GM18873 (cell line): ENCODE data around the gene CCDC78.
"Not testable (repeated sequence)": the region's sequence is repeated elsewhere in the genome, so short reads cannot be mapped to it uniquely, and the experiment has no call there.

Experiments
- ATAC-seq: cut with Tn5 transposase; IDR thresholded peaks from one replicate; pipeline ENCODE4 v1.9.1; 2021; ENCODE audit warnings: mild to moderate bottlenecking, moderate library complexity, moderate number of reproducible peaks; ENCODE audit not compliant: unreplicated experiment, low FRiP score

The CCDC78 gene

DNA sequence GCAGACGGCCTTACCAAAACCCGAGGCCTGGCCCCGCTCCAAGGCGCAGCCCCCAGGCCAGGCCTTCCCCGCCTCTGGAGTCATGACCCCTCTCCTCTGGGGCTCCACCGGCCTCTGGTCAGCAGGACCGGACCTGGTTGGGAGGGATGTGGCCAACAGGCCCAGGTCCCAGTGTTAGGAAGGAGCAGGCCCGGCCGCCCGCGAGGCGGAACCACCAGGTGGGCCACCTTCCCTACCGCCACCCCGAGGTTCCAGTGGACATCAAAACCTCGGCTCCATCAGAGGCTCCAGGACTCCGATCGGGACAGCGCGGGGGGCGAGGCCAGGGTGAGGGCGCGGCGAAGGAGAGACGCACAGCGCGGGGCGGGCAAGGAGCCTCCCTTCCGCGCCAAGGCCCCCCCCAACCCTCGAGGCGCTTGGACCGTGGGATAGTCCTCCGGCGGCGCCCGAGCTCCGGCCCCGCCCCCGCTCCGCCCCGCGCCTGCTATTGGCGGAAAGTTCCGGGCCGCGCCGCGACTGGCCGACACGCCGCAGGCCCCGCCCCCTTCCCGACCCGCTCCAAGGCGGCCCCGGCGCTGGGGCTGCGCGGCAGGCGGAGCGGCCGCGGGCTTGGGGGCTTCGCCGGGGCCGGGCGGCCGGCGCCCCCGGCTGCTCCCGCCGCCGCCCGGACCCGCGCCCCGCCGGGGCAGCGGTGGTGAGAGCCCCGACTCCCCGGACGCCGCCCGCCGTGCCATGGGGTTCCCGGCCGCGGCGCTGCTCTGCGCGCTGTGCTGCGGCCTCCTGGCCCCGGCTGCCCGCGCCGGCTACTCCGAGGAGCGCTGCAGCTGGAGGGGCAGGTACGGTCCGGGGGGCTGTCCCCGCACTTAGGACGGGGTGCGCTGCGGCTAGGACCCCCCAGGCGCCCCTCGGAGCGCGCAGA lies 11.4 kb downstream of the CCDC78 start, which contains the start of gene METRN:
Gene METRN, plus strand, starts transcription at position 561 of the 919 bp plus-strand sequence. Its CDS starts 172 bp downstream, at position 733.
- no peak for ATAC-seq

DNA sequence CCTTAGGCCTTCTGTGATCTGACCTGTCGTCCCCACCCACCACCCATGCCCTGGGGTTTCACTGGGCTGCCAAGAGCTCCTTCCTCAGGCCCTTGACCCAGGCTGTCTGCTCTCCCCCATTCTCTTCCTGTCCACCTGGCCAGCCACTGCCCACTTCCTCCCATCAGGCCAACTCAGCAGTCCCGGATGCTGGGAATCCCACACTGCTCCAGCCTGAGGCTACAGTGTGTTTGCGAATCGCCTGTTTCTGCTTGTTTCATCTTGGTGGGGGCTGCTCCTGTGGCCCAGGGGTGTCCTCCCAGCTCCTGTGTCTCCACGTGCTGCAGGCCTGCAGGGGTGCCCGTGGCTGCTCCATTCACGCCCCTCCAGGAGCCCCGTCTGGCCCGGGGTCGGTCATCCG lies 12.2 kb downstream of the CCDC78 start:
- no peak for ATAC-seq

DNA sequence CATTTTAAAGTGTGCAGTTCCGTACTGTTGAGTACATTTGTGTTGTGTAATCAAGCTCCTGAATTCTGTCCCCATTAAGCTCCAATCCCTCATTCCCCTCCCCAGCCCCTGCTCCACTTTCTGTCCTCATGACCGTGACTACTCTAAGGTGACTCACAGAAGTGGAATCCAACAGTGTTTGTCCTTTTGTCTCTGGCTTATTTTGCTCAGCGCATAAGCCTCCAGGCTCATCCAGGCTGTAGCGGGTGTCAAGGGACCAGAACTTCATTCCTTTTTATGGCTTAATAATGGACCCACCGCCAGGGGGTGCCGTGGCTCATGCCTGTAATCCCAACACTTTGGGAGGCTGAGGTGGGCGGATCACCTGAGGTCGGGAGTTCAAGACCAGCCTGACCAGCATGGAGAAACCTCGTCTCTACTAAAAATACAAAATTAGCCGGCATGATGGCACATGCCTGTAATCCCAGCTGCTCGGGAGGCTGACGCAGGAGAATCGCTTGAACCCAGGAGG lies 13.4 kb downstream of the CCDC78 start:
- not testable (repeated sequence) for ATAC-seq

DNA sequence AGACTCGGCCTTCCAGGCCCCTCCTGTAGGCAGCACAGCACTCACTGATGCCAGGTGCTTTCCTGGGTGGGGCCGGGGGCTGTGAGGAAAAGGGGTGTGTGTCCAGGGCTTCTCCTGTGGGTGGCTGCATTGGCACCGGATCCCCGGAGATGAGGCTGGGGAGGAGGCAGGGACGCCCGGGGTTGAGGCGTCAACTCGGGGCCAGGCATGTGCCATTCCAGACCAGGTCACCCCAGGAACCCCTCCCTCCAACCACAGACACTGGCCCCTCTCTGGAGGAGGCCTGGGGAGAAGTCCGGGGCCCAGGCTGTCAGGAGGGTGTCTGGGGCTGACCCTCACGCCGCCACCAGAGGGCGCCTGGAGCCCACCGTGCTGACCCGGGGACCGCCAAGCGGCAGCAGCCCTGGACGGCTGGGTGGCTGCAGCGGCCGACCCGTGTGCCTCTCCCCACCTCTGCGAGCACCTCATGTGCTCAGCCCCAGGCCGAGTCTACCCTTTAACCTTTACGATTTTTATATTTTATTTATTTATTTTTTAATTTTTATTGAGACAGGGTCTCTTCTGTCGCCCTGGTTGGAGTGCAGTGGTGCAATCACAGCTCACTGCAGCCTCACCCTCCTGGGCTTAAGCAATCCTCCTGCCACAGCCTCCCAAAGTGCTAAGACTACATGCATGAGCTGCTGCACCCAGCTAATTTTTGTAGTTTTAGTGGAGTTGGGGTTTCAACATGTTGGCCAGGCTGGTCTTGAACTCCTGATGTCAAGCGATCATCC lies 14.5 kb downstream of the CCDC78 start:
- ATAC-seq, result no peak

DNA sequence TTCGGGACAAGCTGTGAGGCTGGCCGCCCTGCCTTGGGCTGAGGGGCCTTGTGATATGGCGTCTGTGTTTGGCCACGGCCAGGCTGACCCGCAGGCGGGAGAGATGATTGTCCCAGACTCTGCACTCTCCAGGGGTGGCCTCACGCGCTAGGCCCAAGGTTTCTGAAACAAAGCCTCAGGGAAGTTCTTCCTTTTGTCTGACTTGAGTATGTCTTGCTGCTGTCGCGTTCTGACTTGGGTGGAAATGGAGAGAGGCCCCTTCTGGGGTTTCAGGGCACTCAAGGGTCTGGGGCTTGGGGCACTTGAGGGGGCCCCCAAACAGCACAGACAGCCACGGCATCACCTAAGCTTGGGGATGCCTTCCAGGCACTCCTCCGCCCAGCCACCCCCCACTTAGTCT lies 15.2 kb downstream of the CCDC78 start:
- ATAC-seq, result no peak

DNA sequence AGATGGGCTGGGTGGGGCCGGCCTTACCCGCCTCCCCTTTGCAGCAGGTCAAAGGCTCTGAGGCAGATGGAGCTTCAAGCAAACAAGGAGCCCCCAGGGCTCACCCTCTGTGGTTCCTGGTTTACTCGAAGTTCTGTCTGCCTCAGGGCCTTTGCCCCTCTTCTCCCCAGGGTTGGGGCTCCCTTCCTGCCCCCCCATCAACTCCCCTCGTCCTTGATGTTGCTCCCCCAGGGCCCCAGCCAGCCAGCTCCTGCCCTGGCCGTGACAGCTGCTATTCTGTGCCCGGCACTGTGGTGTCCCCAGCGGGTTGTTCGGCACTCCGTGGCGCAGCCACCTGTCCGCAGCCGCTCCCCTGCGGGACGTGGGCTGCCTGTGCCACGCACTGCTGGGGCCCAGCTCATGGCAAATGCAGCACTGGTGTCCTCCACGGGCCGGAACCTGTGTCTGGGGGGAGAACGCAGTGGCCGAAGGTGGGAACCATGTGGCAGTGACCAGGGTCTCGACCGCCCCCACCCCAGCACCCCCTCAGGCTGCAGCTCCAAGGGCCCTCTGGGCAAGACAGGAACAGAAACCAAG lies 15.7 kb downstream of the CCDC78 start:
- ATAC-seq, result no peak

DNA sequence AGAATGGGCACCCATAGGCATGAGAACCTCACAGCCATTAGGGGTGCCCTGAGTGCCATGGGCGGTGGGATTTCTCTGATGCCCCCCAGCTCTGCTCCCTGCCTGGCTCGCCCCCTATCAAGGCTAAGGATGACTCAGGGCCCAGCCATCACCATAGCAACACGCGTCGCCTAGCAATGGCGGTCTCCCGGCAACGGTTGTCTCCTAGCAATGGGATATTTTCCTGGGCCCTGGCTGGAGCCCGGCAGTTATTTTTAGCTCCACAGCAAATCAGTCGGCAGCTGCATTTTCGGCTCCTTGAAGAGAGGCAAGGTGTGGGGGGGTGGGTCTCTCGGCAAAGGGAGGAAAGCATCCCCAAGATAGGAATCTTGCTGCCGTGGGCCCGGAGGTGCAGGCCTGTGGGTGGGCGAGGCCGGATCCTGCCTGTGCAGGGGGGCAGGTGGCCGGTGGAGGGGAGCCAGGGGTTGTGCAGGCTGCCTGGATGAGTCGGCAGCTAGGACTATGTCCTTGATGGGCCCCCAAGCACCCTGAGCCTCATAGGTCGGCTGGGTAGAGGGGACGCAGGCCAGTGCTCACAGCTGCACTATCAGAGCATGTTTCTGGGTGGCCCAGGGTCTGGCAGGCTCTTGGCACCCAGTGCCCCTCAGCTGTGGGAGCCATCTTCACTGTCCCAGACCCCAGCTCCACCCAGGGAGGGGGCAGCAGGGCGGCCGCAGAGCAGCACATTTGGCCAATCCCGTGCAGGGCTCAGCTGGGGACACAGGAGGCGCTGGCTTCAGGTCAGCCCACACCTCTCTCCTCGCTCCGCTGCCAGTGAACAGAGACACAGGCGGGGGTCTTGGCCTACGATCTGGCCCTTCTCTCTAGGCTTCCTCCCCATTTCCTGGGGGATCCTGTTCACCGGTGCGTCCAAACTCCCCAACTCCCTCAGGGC lies 16.4 kb downstream of the CCDC78 start:
- ATAC-seq, result no peak

DNA sequence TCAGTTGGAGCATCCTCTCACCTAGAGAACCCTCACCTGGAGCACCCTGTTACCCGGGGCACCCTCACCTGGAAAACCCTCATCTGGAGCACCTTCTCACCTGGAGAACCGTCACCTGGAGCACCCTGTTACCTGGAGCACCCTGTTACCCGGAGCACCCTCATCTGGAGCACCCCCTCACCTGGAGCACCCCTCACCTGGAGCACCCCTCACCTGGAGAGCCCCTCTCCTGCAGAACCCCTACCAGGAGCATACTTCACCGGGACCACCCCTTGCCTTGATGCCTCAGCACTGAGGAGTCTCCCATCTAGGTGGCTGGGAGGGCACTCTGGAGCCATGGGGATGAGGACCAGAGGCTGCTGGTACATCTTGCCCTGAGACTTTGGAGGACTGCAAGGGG lies 17.3 kb downstream of the CCDC78 start:
- no peak for ATAC-seq

DNA sequence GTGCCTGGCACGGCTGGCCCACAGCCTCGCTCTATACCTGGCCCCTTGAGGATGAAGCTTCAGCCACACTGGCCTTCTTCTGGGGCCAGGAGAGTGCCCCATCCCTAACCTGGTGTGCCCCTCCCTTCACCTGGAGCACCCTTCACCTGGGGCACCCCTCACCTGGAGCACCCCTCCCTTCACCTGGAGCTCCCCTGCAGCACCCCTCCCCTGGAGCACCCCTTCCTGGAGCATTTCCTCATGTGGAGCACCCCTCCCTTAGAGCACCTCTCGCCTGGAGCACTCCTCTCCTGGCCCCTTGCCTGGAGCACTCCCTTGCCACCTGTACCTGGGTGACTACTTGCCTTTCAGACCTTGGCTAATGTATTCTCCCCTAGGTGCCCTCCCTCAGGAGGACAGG lies 18.2 kb downstream of the CCDC78 start:
- no peak for ATAC-seq

DNA sequence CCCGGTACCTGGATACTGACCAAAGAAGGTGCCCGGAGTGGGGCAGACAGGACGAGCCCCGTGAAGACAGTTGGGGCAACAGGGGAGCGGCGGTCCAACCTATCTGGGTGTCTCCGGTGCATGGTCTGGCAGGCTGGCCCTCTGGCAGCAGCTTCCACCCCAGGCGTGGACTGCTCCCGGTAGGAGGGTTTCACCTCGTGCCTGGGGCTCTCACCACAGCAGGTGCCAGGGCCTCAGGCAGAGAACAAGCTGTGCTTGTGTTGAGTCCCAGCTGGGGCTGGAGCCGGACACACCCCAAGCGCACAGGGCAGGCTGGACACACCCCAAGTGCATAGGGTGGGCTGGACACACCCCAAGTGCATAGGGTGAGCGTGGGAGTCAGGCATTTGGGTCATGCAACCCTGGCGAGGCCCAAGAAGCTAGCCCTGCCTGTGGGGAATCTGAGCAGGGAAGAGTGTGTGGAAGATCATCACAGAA lies 19.1 kb downstream of the CCDC78 start:
- no peak for ATAC-seq

DNA sequence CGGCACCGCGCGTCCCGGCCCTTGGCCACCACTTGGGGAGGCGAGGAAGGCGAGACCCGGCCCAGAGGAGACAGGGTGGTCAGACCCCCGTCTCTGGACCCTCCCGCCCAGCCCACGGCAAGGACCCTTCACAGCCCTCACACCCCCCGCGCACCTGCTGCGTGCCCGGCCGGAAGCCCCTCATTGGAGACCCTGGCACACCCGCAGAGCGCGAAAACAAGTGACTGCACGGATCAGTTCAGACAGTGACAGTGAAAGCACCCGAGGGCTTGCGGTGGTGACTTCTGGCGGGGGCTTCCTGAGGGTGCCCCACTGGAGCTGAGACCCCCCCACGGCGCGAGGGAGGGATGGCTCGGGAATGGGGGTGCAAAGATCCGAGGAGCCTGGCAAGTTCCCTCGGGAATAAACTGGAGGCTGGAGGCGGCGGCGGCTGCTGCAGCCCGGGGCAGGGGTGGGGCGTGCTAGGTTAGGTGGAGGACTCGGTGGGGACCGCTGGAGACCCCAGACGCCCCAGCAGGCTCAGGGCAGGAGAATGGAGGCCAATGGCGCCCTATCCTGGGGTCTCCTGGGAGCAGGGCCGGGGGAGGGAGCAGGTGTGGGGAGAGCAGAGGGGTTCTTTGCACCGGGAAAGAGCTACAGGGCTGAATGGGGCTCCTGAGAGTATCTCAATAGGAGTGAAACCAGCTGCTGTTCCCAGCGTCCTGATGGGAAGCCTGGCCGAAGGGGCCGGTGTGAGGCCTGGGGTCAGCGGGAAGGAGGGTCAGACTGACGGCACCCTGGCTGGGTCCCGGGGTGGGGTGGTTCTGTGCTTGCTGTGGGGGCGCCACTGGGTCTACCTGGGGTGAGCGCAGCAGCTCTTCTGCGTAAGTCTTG lies 19.8 kb downstream of the CCDC78 start:
- ATAC-seq, result no peak

DNA sequence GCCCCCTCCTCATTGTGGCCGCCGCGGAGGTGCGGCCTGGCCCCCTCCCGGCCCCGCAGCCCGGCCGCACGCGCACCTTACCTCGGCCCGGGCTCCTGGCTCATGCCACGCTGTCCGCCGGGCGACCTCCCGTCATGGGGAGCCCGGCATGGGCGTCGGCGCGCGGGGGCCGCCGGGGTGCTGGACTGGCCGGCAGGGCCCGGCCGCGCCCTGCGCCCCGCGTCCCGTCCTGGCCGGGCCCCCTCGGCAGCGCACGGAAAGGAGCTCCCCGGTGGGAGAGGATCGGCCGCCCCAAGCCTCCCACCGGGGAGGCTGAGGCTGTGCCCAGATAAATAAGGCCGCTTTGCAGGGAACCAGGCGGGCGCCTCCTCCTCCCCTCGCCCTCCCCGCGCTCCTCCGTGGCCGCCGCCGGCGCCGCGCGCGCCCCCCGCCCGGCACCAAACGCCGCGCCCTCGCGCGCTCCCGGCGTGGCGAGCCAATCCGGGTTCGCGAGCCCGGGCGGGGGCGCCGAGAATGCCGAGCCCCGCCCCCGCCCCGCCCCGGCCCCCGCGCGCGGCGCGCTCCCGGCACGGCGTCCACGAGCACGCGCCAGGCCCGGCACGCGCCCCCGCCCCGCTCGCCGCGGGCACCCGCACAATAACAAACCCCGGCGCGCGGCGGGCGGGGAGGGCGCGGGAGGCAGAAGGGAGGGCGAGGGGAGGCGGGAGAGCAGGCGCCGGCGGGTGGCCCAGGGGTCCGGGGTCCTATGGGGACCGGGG lies 20.6 kb downstream of the CCDC78 start, which contains the start of gene FBXL16:
Gene FBXL16, minus strand, starts transcription at position 371 of the 758 bp plus-strand sequence. CDS start 8,396 bp downstream, outside the sequence.
- no peak for ATAC-seq

DNA sequence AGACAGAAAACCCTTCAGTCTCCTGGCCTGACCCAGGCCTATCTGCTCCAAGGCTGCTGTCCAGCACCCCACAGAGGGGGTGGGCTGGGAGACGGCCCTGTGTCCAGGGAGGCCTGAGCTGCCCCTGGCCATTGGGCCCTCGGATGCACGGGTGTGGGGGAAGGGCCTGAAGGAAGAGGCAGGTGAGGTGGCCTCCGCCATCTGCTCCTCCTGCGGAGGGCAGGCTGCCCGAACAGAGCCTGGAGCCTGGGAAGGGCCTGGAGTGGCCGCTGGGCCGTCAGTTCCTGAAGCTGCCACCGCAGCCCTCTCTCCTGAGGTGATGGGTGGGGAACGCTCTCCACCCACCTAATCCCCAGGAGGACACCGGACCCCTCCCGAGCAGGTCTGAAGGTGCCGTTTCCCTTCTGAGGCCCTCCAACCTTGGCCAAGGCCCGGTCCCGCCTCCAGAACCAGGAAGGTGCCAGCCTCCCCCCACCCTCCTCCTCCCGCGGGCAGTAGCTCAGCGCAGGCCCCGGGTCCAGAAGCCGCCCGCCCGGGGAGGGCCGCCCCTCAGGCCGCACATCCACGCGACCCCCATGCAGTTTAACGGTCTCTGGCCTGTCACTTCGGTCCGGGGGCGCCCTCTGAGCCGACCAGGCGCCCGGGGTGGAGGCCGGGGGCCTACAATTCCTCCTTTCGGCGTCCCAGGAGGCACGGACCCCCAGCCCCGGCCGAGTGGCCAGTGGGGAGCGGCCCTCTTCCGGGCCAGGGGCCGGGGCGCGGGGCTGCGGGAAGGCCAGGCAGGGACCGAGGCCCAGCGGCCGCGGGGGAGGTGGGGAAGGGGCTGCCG lies 21.5 kb downstream of the CCDC78 start:
- no peak for ATAC-seq

DNA sequence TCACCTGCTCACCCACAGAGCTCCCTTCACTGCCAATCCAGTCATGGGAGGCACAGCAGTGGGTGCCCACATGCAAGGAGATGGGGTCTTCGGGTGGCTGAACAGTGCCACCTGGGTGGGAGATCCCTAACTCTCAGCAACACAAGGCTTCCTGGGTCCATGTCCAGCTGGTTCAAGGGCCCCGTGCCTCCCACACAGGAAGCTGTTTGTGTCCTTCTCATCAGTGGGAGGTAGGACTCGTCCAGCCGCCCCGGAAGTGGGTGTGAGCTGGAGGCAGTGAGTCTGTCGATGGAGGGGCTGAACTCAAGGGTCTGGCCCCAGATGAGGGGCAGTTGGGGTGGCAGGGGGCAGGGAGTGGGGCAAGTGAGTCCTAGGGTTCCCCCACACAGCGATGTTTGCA lies 22.2 kb downstream of the CCDC78 start:
- no peak for ATAC-seq

DNA sequence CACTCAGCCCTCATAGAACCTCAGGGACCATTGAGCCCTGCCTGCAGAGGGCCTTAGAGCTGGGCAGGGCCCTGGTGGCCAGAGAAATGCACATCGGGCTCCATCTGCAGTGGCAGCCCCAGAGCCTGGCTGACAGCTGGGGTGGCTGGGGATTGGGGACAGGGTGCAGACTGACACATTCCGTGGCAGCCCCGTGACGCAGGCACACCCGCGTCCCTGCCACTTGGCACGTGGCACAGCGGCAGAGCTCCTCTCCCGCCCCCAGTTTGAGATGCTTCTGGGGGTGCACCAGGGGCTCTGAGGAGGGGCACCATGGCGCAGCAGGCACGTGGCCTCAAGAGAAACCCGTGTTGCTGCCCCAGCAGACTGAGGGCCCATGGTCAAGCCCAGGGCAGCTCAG lies 22.8 kb downstream of the CCDC78 start:
- no peak for ATAC-seq

DNA sequence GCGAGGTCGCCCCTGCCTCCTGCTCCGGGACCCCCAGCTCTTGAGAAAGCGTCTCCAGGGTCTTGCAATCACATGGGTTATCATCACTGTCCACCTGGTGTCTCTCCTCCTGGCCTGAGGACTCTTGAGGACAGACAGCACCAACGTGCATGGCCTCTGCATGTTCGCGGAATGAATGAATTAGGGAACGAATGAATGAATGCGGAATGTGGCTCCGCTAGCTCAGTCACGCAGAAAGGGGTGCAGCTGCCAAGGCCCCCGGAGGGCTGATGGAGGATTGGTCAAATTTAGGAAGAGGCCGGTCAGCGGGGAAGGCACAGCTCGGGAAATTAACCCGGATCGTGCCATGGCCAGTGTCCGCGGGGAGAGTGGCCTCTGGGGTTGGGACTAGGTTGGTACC lies 23.9 kb downstream of the CCDC78 start:
- no peak for ATAC-seq
